ENCODE data around the gene NOXA1.

NOXA1 gene

GRCh38 chr9:137388589-137389427 is 34.4 kb upstream of the NOXA1 start:
- Histone ChIP-seq H3K4me3 (ENCODE audit: low read depth, low read length) (no peak overlapping the region), H3K27ac (ENCODE audit: low read depth, low read length) (no peak overlapping the region), H3K27me3 (ENCODE audit: control insufficient read depth, insufficient read depth, low read length) (no peaks in the 10 kb centered on the region), H3K9ac (ENCODE audit: low read depth, low read length) (no peak overlapping the region), H3K4me1 (ENCODE audit: control insufficient read depth, insufficient read depth, low read length) (no peaks in the 10 kb centered on the region), H3K9me3 (ENCODE audit: control insufficient read depth, insufficient read depth, low read length) (no peaks in the 10 kb centered on the region), H3K36me3 (ENCODE audit: control insufficient read depth, insufficient read depth, low read length) (no peaks in the 10 kb centered on the region)

GRCh38 chr9:137389428-137389746 is 33.8 kb upstream of the NOXA1 start:
- H3K4me3 ChIP-seq (ENCODE audit: low read depth, low read length): no peak overlapping the region
- H3K27ac ChIP-seq (ENCODE audit: low read depth, low read length): no peak overlapping the region
- no peaks in the 10 kb centered on the region for H3K36me3 ChIP-seq (ENCODE audit: control insufficient read depth, insufficient read depth, low read length)
- no peaks in the 10 kb centered on the region for H3K27me3 ChIP-seq (ENCODE audit: control insufficient read depth, insufficient read depth, low read length)
- no peaks in the 10 kb centered on the region for H3K9me3 ChIP-seq (ENCODE audit: control insufficient read depth, insufficient read depth, low read length)
- H3K4me1 ChIP-seq (ENCODE audit: control insufficient read depth, insufficient read depth, low read length): no peaks in the 10 kb centered on the region
- no peak overlapping the region for H3K9ac ChIP-seq (ENCODE audit: low read depth, low read length)

- H3K9ac ChIP-seq (ENCODE audit: low read depth, low read length): no peak overlapping the region
Measured at GRCh38 chr9:137390553-137391410, 32.4 kb upstream of the NOXA1 start.

GRCh38 chr9:137391411-137391754 is 31.8 kb upstream of the NOXA1 start:
- Histone ChIP-seq H3K9me3 (ENCODE audit: control insufficient read depth, insufficient read depth, low read length) (no peaks in the 10 kb centered on the region), H3K36me3 (ENCODE audit: control insufficient read depth, insufficient read depth, low read length) (no peaks in the 10 kb centered on the region), H3K27me3 (ENCODE audit: control insufficient read depth, insufficient read depth, low read length) (no peaks in the 10 kb centered on the region), H3K27ac (ENCODE audit: low read depth, low read length) (no peak overlapping the region), H3K9ac (ENCODE audit: low read depth, low read length) (no peak overlapping the region), H3K4me3 (ENCODE audit: low read depth, low read length) (no peak overlapping the region), H3K4me1 (ENCODE audit: control insufficient read depth, insufficient read depth, low read length) (no peaks in the 10 kb centered on the region)

More at GRCh38 chr9:137390553-137391410, 32.4 kb upstream of the NOXA1 start:
- Histone ChIP-seq H3K27me3 (ENCODE audit: control insufficient read depth, insufficient read depth, low read length) (no peaks in the 10 kb centered on the region), H3K36me3 (ENCODE audit: control insufficient read depth, insufficient read depth, low read length) (no peaks in the 10 kb centered on the region), H3K4me3 (ENCODE audit: low read depth, low read length) (no peak overlapping the region), H3K27ac (ENCODE audit: low read depth, low read length) (no peak overlapping the region), H3K4me1 (ENCODE audit: control insufficient read depth, insufficient read depth, low read length) (no peaks in the 10 kb centered on the region), H3K9me3 (ENCODE audit: control insufficient read depth, insufficient read depth, low read length) (no peaks in the 10 kb centered on the region)

GRCh38 chr9:137392232-137393007 is 30.8 kb upstream of the NOXA1 start:
- H3K36me3 ChIP-seq (ENCODE audit: control insufficient read depth, insufficient read depth, low read length): no peaks in the 10 kb centered on the region
- H3K9ac ChIP-seq (ENCODE audit: low read depth, low read length): no peak overlapping the region
- H3K4me3 ChIP-seq (ENCODE audit: low read depth, low read length): no peak overlapping the region
- H3K27me3 ChIP-seq (ENCODE audit: control insufficient read depth, insufficient read depth, low read length): no peaks in the 10 kb centered on the region
- no peaks in the 10 kb centered on the region for H3K4me1 ChIP-seq (ENCODE audit: control insufficient read depth, insufficient read depth, low read length)
- H3K27ac ChIP-seq (ENCODE audit: low read depth, low read length): no peak overlapping the region
- H3K9me3 ChIP-seq (ENCODE audit: control insufficient read depth, insufficient read depth, low read length): no peaks in the 10 kb centered on the region

- Histone ChIP-seq H3K9ac (ENCODE audit: low read depth, low read length) (no peak overlapping the region), H3K9me3 (ENCODE audit: control insufficient read depth, insufficient read depth, low read length) (no peaks in the 10 kb centered on the region), H3K4me3 (ENCODE audit: low read depth, low read length) (no peak overlapping the region), H3K27ac (ENCODE audit: low read depth, low read length) (no peak overlapping the region), H3K4me1 (ENCODE audit: control insufficient read depth, insufficient read depth, low read length) (no peaks in the 10 kb centered on the region), H3K36me3 (ENCODE audit: control insufficient read depth, insufficient read depth, low read length) (no peaks in the 10 kb centered on the region), H3K27me3 (ENCODE audit: control insufficient read depth, insufficient read depth, low read length) (no peaks in the 10 kb centered on the region)
Measured at GRCh38 chr9:137393176-137394150, 29.7 kb upstream of the NOXA1 start.

- H3K9me3 ChIP-seq (ENCODE audit: control insufficient read depth, insufficient read depth, low read length): no peaks in the 10 kb centered on the region
- no peaks in the 10 kb centered on the region for H3K4me1 ChIP-seq (ENCODE audit: control insufficient read depth, insufficient read depth, low read length)
- H3K4me3 ChIP-seq (ENCODE audit: low read depth, low read length): no peak overlapping the region
- no peaks in the 10 kb centered on the region for H3K27me3 ChIP-seq (ENCODE audit: control insufficient read depth, insufficient read depth, low read length)
- no peak overlapping the region for H3K27ac ChIP-seq (ENCODE audit: low read depth, low read length)
- no peak overlapping the region for H3K9ac ChIP-seq (ENCODE audit: low read depth, low read length)
- no peaks in the 10 kb centered on the region for H3K36me3 ChIP-seq (ENCODE audit: control insufficient read depth, insufficient read depth, low read length)
Measured at GRCh38 chr9:137394866-137395665, 28.1 kb upstream of the NOXA1 start.

- Histone ChIP-seq H3K27me3 (ENCODE audit: control insufficient read depth, insufficient read depth, low read length) (no peaks in the 10 kb centered on the region), H3K27ac (ENCODE audit: low read depth, low read length) (no peak overlapping the region), H3K36me3 (ENCODE audit: control insufficient read depth, insufficient read depth, low read length) (no peaks in the 10 kb centered on the region), H3K9me3 (ENCODE audit: control insufficient read depth, insufficient read depth, low read length) (no peaks in the 10 kb centered on the region), H3K4me3 (ENCODE audit: low read depth, low read length) (no peak overlapping the region), H3K4me1 (ENCODE audit: control insufficient read depth, insufficient read depth, low read length) (no peaks in the 10 kb centered on the region), H3K9ac (ENCODE audit: low read depth, low read length) (no peak overlapping the region)
Measured at GRCh38 chr9:137395666-137396010, 27.6 kb upstream of the NOXA1 start.

- Histone ChIP-seq H3K27me3 (ENCODE audit: control insufficient read depth, insufficient read depth, low read length) (no peaks in the 10 kb centered on the region), H3K9me3 (ENCODE audit: control insufficient read depth, insufficient read depth, low read length) (no peaks in the 10 kb centered on the region), H3K4me3 (ENCODE audit: low read depth, low read length) (no peak overlapping the region), H3K36me3 (ENCODE audit: control insufficient read depth, insufficient read depth, low read length) (no peaks in the 10 kb centered on the region), H3K27ac (ENCODE audit: low read depth, low read length) (no peak overlapping the region), H3K9ac (ENCODE audit: low read depth, low read length) (no peak overlapping the region), H3K4me1 (ENCODE audit: control insufficient read depth, insufficient read depth, low read length) (no peaks in the 10 kb centered on the region)
Measured at GRCh38 chr9:137396227-137396626, 27.0 kb upstream of the NOXA1 start.
